Progenitor cell of endocrine pancreas (in vitro differentiated cells): Measurements from ENCODE around the gene B9D1. TPM values are rescaled to one million over a fixed set of nuclear protein-coding genes. Genes with fewer than 3 reads are reported as not detected.
A peak's percentile ranks its signal among the peaks of the same experiment; 100 is the strongest.

Experiments used
- DNase-seq: peaks from one replicate; pipeline ENCODE4 v3.0.0; 2021; ENCODE audit warnings: low spot score; ENCODE audit not compliant: unreplicated experiment
- H3K27ac Mint-ChIP-seq: 2 replicates; pipeline ENCODE4 v1.8.0; 2021; ENCODE audit warnings: mild to moderate bottlenecking, moderate library complexity, mixed read lengths
- H3K27me3 Mint-ChIP-seq: 2 replicates; pipeline ENCODE4 v1.8.0; 2021; ENCODE audit warnings: mixed read lengths
- H3K36me3 Mint-ChIP-seq: 2 replicates; pipeline ENCODE4 v1.8.0; 2022; ENCODE audit warnings: mixed read lengths; ENCODE audit not compliant: insufficient read depth
- H3K4me1 Mint-ChIP-seq: 2 replicates; pipeline ENCODE4 v1.8.0; 2021; ENCODE audit warnings: low read depth, mixed read lengths
- H3K4me3 Mint-ChIP-seq: 2 replicates; pipeline ENCODE4 v1.8.0; 2021; ENCODE audit warnings: low read depth, mild to moderate bottlenecking, moderate library complexity, mixed read lengths
- H3K9me3 Mint-ChIP-seq: 2 replicates; pipeline ENCODE4 v1.8.0; 2021; ENCODE audit warnings: low read depth, mixed read lengths
- total RNA-seq: library from RNA; stranded (reverse); gene quantifications from 2 replicates; pipeline ENCODE4 v1.2.1, GENCODE V29; 2021
- TF ChIP-seq, protein P1 (sequence below): fragments of 200-600 bp; sonication (generic); IDR thresholded peaks from one replicate; pipeline ENCODE4 v1.5.0; 2021; ENCODE audit warnings: antibody characterized with exemption, mild to moderate bottlenecking; ENCODE audit not compliant: unreplicated experiment

B9D1 gene
- total RNA-seq, 1 donor from 2014 or later, result 27.3 TPM

DNA sequence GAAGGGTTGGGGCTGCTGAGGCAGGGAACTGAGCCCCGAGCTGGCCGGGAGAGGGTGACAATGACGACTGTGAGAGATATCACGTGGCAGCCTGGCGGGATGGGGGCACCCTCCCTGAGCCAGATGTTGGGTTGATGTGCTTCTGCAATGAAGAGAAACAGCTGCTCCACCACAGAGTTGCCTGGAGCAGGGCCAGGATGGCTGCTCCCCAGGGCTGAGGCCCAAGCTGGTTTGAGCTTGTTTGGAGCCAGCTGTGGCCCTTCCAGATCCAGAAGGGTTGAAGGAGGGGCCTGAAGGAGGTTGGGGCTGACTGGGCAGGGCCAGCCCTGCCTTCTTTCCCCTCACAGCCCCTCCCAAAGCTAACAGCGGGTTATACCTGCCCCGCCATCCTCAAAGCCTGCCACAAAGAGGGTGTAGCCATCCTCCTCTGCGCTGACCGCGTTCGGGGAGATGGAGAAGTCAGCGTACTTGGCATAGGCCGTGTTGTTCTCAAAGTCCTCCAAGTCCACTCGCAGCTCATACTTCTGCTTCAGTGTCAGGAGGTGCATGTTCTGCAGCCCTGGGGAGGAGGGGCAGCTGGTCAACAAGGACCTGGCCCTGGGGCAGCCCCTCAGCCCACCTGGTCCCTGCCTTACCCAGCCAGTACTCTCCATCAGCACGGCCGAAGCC is 22.3 kb upstream of the B9D1 start:
- no peaks in the 10 kb centered on the region for H3K27me3 Mint-ChIP-seq
- DNase-seq, result no peak
- H3K4me3 Mint-ChIP-seq, result no peak overlapping the region
- peaks cover 15% of the 10 kb centered on the region for H3K36me3 Mint-ChIP-seq
- H3K9me3 Mint-ChIP-seq, result no peaks in the 10 kb centered on the region
- H3K4me1 Mint-ChIP-seq, result peaks cover 16% of the 10 kb centered on the region
- TF ChIP-seq, protein P1, sequence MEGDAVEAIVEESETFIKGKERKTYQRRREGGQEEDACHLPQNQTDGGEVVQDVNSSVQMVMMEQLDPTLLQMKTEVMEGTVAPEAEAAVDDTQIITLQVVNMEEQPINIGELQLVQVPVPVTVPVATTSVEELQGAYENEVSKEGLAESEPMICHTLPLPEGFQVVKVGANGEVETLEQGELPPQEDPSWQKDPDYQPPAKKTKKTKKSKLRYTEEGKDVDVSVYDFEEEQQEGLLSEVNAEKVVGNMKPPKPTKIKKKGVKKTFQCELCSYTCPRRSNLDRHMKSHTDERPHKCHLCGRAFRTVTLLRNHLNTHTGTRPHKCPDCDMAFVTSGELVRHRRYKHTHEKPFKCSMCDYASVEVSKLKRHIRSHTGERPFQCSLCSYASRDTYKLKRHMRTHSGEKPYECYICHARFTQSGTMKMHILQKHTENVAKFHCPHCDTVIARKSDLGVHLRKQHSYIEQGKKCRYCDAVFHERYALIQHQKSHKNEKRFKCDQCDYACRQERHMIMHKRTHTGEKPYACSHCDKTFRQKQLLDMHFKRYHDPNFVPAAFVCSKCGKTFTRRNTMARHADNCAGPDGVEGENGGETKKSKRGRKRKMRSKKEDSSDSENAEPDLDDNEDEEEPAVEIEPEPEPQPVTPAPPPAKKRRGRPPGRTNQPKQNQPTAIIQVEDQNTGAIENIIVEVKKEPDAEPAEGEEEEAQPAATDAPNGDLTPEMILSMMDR, result no peak
- H3K27ac Mint-ChIP-seq, result peak overlapping the region; percentile 31

DNA sequence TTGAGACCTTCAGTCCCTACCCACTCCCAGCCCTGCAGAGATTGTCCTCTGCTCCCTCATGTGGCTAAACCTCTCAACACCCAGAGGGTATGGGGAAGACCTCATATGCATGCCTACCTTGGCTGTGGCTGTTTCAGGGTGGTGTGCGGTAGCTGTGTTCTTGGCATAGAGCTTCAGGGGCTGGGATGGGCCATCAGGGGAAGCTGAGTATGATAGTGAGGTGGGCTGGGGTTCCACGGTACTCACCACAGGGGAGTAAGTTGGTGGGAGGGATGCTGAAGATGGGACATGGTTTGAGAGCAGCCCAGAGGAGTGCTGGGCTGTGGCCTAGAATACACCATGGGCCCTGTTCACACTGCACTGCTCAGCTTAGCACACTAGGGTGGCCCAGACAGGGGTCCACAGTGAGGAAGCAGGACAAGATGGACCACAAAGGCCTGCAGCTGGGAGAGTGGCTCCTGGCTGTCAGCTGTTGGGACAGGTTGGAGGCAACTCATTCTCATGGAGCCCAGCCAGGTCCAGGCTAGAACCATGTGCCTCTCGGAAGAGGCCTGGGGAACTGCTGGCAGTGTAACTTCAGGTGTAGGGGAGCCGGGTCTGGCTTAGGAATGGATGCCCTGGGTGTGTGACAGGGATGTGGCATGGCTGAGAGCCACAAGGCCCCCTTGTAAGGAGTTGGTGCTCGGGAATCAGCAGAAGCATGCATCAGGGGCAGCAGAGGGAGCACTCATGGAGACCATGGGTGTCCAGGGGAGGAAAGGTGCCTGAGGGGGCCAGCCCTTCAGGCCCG is 21.4 kb upstream of the B9D1 start:
- TF ChIP-seq, protein P1, result no peak
- H3K4me1 Mint-ChIP-seq, result peaks cover 25% of the 10 kb centered on the region
- no peaks in the 10 kb centered on the region for H3K9me3 Mint-ChIP-seq
- H3K4me3 Mint-ChIP-seq, result no peak overlapping the region
- DNase-seq, result no peak
- H3K36me3 Mint-ChIP-seq, result peaks cover 16% of the 10 kb centered on the region
- H3K27ac Mint-ChIP-seq, result no peak overlapping the region
- no peaks in the 10 kb centered on the region for H3K27me3 Mint-ChIP-seq

DNA sequence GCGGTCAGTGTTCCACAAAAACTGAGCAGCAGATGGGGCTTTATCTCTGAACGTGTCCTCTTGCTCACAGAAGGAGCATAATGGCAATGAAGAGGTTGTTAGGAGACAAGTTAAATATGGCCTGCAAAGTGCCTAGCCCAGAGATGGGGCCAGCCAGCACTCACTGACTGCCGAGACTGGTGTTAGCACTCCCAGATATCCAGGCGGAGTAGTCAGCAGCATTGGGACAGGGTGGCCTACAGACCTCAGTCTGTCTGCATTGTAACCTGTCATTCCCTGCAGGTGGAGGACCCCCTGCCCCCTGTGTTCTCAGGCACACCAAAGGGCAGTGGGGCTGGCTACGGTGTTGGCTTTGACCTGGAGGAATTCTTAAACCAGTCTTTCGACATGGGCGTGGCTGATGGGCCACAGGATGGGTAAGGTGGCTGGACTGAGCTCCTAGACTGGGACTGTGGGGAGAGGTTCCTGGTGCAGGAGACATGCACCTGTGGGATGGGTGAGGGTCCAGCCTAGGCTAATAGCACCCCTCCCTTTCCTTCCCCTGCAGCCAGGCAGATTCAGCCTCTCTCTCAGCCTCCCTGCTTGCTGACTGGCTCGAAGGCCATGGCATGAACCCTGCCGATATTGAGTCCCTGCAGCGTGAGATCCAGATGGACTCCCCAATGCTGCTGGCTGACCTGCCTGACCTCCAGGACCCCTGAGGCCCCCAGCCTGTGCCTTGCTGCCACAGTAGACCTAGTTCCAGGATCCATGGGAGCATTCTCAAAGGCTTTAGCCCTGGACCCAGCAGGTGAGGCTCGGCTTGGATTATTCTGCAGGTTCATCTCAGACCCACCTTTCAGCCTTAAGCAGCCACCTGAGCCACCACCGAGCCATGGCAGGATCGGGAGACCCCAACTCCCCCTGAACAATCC is 20.3 kb upstream of the B9D1 start:
- H3K4me1 Mint-ChIP-seq, result peaks cover 22% of the 10 kb centered on the region
- no peak overlapping the region for H3K4me3 Mint-ChIP-seq

DNA sequence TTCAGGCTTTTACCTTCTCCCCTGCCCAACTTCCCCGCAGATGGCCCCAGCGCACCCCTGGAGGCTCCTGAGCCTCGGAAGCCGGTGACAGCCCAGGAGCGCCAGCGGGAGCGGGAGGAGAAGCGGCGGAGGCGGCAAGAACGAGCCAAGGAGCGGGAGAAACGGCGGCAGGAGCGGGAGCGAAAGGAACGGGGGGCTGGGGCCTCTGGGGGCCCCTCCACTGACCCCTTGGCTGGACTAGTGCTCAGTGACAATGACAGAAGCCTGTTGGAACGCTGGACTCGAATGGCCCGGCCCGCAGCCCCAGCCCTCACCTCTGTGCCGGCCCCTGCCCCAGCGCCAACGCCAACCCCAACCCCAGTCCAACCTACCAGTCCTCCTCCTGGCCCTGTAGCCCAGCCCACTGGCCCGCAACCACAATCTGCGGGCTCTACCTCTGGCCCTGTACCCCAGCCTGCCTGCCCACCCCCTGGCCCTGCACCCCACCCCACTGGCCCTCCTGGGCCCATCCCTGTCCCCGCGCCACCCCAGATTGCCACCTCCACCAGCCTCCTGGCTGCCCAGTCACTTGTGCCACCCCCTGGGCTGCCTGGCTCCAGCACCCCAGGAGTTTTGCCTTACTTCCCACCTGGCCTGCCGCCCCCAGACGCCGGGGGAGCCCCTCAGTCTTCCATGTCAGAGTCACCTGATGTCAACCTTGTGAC is 19.4 kb upstream of the B9D1 start:
- no peak for DNase-seq
- Mint-ChIP-seq H3K4me1 (peaks cover 18% of the 10 kb centered on the region), H3K27me3 (no peaks in the 10 kb centered on the region), H3K36me3 (peaks cover 16% of the 10 kb centered on the region), H3K27ac (no peak overlapping the region), H3K4me3 (no peak overlapping the region), H3K9me3 (no peaks in the 10 kb centered on the region)
- TF ChIP-seq, protein P1, result no peak

More for the DNA sequence above, 20.3 kb upstream of the B9D1 start:
- no peak for DNase-seq
- no peak overlapping the region for H3K27ac Mint-ChIP-seq
- peaks cover 16% of the 10 kb centered on the region for H3K36me3 Mint-ChIP-seq
- H3K9me3 Mint-ChIP-seq, result no peaks in the 10 kb centered on the region
- H3K27me3 Mint-ChIP-seq, result no peaks in the 10 kb centered on the region
- TF ChIP-seq, protein P1, result no peak
